ENCODE results near the gene MRPS2. TPM values are rescaled to one million over a fixed set of nuclear protein-coding genes. Genes with fewer than 3 reads are reported as not detected.
A peak's percentile ranks its signal among the peaks of the same experiment; 100 is the strongest.
"Not testable (repeated sequence)": the region's sequence is repeated elsewhere in the genome, so short reads cannot be mapped to it uniquely, and the experiment has no call there.

MRPS2 gene
- total RNA-seq, 5 donors from 2014 or later (not counting 1 experiment from before 2014, with no cell fraction given), result 17.7 to 36.6 (median 32.8) TPM

DNA sequence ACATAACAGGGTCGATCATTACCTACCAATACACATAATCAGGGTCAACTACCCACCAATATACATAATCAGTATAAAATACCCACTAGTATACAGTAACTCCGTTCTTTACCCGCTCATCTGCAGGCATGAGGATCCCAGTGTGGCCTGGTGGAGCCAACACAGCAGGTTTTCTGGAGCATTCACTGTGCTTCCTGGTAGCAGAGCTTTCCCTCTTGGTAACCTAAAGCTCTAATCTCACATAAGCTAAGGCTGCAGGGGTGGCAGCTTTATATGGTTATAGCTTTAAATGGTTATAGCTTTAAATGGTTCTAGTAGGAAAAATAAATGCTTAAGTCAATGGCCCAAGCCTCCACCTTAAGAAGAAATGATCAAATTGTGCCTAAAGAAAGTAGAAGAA, 32.6 kb downstream of the MRPS2 start:
- Mint-ChIP-seq H3K27me3 (peaks cover 25 to 26% of the 10 kb centered on the region in 2 donors), H3K9me3 (no peaks in the 10 kb centered on the region), H3K4me3 (no peak overlapping the region), H3K27ac (no peak overlapping the region), H3K36me3 (no peaks in the 10 kb centered on the region), H3K4me1 (no peaks in the 10 kb centered on the region)
- DNase-seq, result no peak
- WGBS (ENCODE audit: insufficient coverage), result 87% methylated on average over 3 of the region's 3 CpGs
- Histone ChIP-seq H3K4me1 (ENCODE audit: control insufficient read depth in 1 of 2, extremely low read depth in 1 of 2, insufficient read depth in 2 of 2, low read length in 2 of 2) (no peaks in the 10 kb centered on the region), H3K27ac (ENCODE audit: low read length) (no peak overlapping the region), H3K36me3 (ENCODE audit: control insufficient read depth in 2 of 2, extremely low read depth in 1 of 2, insufficient read depth in 1 of 2, low read length in 1 of 2) (no peaks in the 10 kb centered on the region), H3K27me3 (replicated peaks in 1 of 2; ENCODE audit: control insufficient read depth in 2 of 2, extremely low read depth in 1 of 2, insufficient read depth in 2 of 2, low read length in 1 of 2) (peaks cover 0 to 17% of the 10 kb centered on the region in 2 experiments), H3K4me3 (ENCODE audit: control insufficient read depth in 1 of 2, extremely low read depth in 1 of 2, low read length in 1 of 2) (no peak overlapping the region), H3K9me3 (no peaks in the 10 kb centered on the region)
- ChIA-PET CTCF (no interaction called here), POLR2A (no interaction called here)
- no peak for ATAC-seq (replicated peaks in 1 of 4)

DNA sequence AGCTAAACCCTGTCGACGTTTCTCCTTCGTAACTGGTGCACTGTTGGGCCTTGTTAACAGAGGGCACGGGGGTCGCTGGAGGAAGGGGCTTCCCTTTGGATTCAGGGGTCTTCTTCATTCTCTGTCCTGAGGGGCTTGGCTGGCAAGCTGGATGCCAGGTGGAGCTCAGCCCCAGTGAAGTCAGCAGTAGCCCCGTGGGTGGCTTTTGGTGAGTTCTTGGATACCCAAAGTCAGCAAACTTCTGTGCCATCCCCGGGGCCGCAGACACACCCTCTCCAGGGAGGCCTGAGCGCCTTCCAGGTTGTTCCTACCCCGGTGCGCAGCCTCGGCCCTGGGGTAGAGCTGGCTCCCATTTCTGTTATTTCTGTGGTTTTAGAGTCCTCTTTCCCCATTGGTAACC, 33.2 kb downstream of the MRPS2 start:
- Mint-ChIP-seq H3K36me3 (no peaks in the 10 kb centered on the region), H3K27me3 (peaks cover 25 to 31% of the 10 kb centered on the region in 2 donors), H3K27ac (no peak overlapping the region), H3K4me3 (no peak overlapping the region), H3K9me3 (no peaks in the 10 kb centered on the region), H3K4me1 (no peaks in the 10 kb centered on the region)
- CTCF ChIA-PET, result no interaction called here
- WGBS (ENCODE audit: insufficient coverage), result 88% methylated on average over 11 of the region's 12 CpGs
- Histone ChIP-seq H3K36me3 (ENCODE audit: control insufficient read depth in 2 of 2, extremely low read depth in 1 of 2, insufficient read depth in 1 of 2, low read length in 1 of 2) (no peaks in the 10 kb centered on the region), H3K9me3 (no peaks in the 10 kb centered on the region), H3K4me3 (ENCODE audit: control insufficient read depth in 1 of 2, extremely low read depth in 1 of 2, low read length in 1 of 2) (no peak overlapping the region), H3K27ac (ENCODE audit: low read length) (no peak overlapping the region), H3K27me3 (replicated peaks in 1 of 2; ENCODE audit: control insufficient read depth in 2 of 2, extremely low read depth in 1 of 2, insufficient read depth in 2 of 2, low read length in 1 of 2) (peaks cover 0 to 17% of the 10 kb centered on the region in 2 experiments), H3K4me1 (ENCODE audit: control insufficient read depth in 1 of 2, extremely low read depth in 1 of 2, insufficient read depth in 2 of 2, low read length in 2 of 2) (no peaks in the 10 kb centered on the region)
- ATAC-seq (replicated peaks in 1 of 4) (no peak), DNase-seq (peak in 1 of 35 experiments; percentile 19)
- POLR2A ChIA-PET, result no interaction called here

GRCh38 chr9:135534192-135534711, 33.8 kb downstream of the MRPS2 start:
- H3K9me3 ChIP-seq; H3K4me1 ChIP-seq (ENCODE audit: control insufficient read depth in 1 of 2, extremely low read depth in 1 of 2, insufficient read depth in 2 of 2, low read length in 2 of 2); H3K36me3 Mint-ChIP-seq; ATAC-seq (replicated peaks in 1 of 4); CTCF ChIA-PET; H3K27ac Mint-ChIP-seq; H3K27ac ChIP-seq (ENCODE audit: low read length); POLR2A ChIA-PET; H3K4me1 Mint-ChIP-seq; H3K9me3 Mint-ChIP-seq; H3K4me3 ChIP-seq (ENCODE audit: control insufficient read depth in 1 of 2, extremely low read depth in 1 of 2, low read length in 1 of 2); H3K36me3 ChIP-seq (ENCODE audit: control insufficient read depth in 2 of 2, extremely low read depth in 1 of 2, insufficient read depth in 1 of 2, low read length in 1 of 2); DNase-seq; H3K4me3 Mint-ChIP-seq: not testable (repeated sequence)
- 27% methylated on average over 10 of the region's 10 CpGs for WGBS (ENCODE audit: insufficient coverage)
- peaks cover 0 to 19% of the 10 kb centered on the region in 2 experiments for H3K27me3 ChIP-seq (replicated peaks in 1 of 2; ENCODE audit: control insufficient read depth in 2 of 2, extremely low read depth in 1 of 2, insufficient read depth in 2 of 2, low read length in 1 of 2)
- H3K27me3 Mint-ChIP-seq, result peaks cover 25 to 33% of the 10 kb centered on the region in 2 donors

GRCh38 chr9:135534826-135535225, 34.3 kb downstream of the MRPS2 start:
- H3K27ac ChIP-seq (ENCODE audit: low read length); H3K36me3 Mint-ChIP-seq; H3K4me3 Mint-ChIP-seq; H3K36me3 ChIP-seq (ENCODE audit: control insufficient read depth in 2 of 2, extremely low read depth in 1 of 2, insufficient read depth in 1 of 2, low read length in 1 of 2); H3K9me3 ChIP-seq; POLR2A ChIA-PET; CTCF ChIA-PET; ATAC-seq (replicated peaks in 1 of 4); H3K4me3 ChIP-seq (ENCODE audit: control insufficient read depth in 1 of 2, extremely low read depth in 1 of 2, low read length in 1 of 2); H3K9me3 Mint-ChIP-seq; H3K4me1 Mint-ChIP-seq; H3K27ac Mint-ChIP-seq; H3K4me1 ChIP-seq (ENCODE audit: control insufficient read depth in 1 of 2, extremely low read depth in 1 of 2, insufficient read depth in 2 of 2, low read length in 2 of 2): not testable (repeated sequence)
- peak in 1 of 35 experiments; percentile 4 for DNase-seq
- WGBS (ENCODE audit: insufficient coverage), result 81% methylated on average over 3 of the region's 4 CpGs
- peaks cover 26 to 38% of the 10 kb centered on the region in 2 donors for H3K27me3 Mint-ChIP-seq
- H3K27me3 ChIP-seq (replicated peaks in 1 of 2; ENCODE audit: control insufficient read depth in 2 of 2, extremely low read depth in 1 of 2, insufficient read depth in 2 of 2, low read length in 1 of 2), result peaks cover 0 to 21% of the 10 kb centered on the region in 2 experiments

- CTCF ChIA-PET, result not testable (repeated sequence)
Measured at GRCh38 chr9:135535631-135536030, 35.1 kb downstream of the MRPS2 start.

GRCh38 chr9:135536216-135536615, 35.7 kb downstream of the MRPS2 start:
- no peaks in the 10 kb centered on the region for H3K9me3 ChIP-seq
- Mint-ChIP-seq H3K36me3 (no peaks in the 10 kb centered on the region), H3K27me3 (peaks cover 22 to 40% of the 10 kb centered on the region in 2 donors), H3K4me3 (no peak overlapping the region), H3K27ac (no peak overlapping the region), H3K4me1 (no peaks in the 10 kb centered on the region), H3K9me3 (no peaks in the 10 kb centered on the region)
- H3K36me3 ChIP-seq (ENCODE audit: control insufficient read depth in 2 of 2, extremely low read depth in 1 of 2, insufficient read depth in 1 of 2, low read length in 1 of 2), result no peaks in the 10 kb centered on the region
- H3K4me1 ChIP-seq (ENCODE audit: control insufficient read depth in 1 of 2, extremely low read depth in 1 of 2, insufficient read depth in 2 of 2, low read length in 2 of 2), result no peaks in the 10 kb centered on the region
- H3K27me3 ChIP-seq (replicated peaks in 1 of 2; ENCODE audit: control insufficient read depth in 2 of 2, extremely low read depth in 1 of 2, insufficient read depth in 2 of 2, low read length in 1 of 2), result peaks cover 0 to 16% of the 10 kb centered on the region in 2 experiments
- CTCF ChIA-PET, result no interaction called here
- no peak overlapping the region for H3K27ac ChIP-seq (ENCODE audit: low read length)
- 17% methylated on average over 3 of the region's 8 CpGs for WGBS (ENCODE audit: insufficient coverage)
- DNase-seq, result no peak
- no peak for ATAC-seq (replicated peaks in 1 of 4)
- POLR2A ChIA-PET, result no interaction called here
- H3K4me3 ChIP-seq (ENCODE audit: control insufficient read depth in 1 of 2, extremely low read depth in 1 of 2, low read length in 1 of 2), result no peak overlapping the region

More at GRCh38 chr9:135535631-135536030, 35.1 kb downstream of the MRPS2 start:
- H3K4me3 Mint-ChIP-seq; H3K4me1 ChIP-seq (ENCODE audit: control insufficient read depth in 1 of 2, extremely low read depth in 1 of 2, insufficient read depth in 2 of 2, low read length in 2 of 2); H3K27ac ChIP-seq (ENCODE audit: low read length); H3K4me3 ChIP-seq (ENCODE audit: control insufficient read depth in 1 of 2, extremely low read depth in 1 of 2, low read length in 1 of 2); H3K4me1 Mint-ChIP-seq; H3K36me3 Mint-ChIP-seq; H3K36me3 ChIP-seq (ENCODE audit: control insufficient read depth in 2 of 2, extremely low read depth in 1 of 2, insufficient read depth in 1 of 2, low read length in 1 of 2); H3K27ac Mint-ChIP-seq; H3K9me3 Mint-ChIP-seq; ATAC-seq (replicated peaks in 1 of 4); POLR2A ChIA-PET; H3K9me3 ChIP-seq; DNase-seq: not testable (repeated sequence)
- 97% methylated on average over 6 of the region's 13 CpGs for WGBS (ENCODE audit: insufficient coverage)
- H3K27me3 Mint-ChIP-seq, result peaks cover 28 to 43% of the 10 kb centered on the region in 2 donors
- H3K27me3 ChIP-seq (replicated peaks in 1 of 2; ENCODE audit: control insufficient read depth in 2 of 2, extremely low read depth in 1 of 2, insufficient read depth in 2 of 2, low read length in 1 of 2), result peaks cover 0 to 21% of the 10 kb centered on the region in 2 experiments

All from T-cell (primary cell).